GM19438 (cell line): ENCODE measurements around the gene FCN2.

ENCODE experiments used
- ATAC-seq: cut with Tn5 transposase; IDR thresholded peaks from one replicate; pipeline ENCODE4 v1.9.1; 2021; ENCODE audit warnings: low read depth; ENCODE audit not compliant: unreplicated experiment

Gene FCN2

GRCh38 chr9:134925011-134925511 lies 44.5 kb downstream of the FCN2 start:
- no peak for ATAC-seq

GRCh38 chr9:134928436-134929192 lies 48.0 kb downstream of the FCN2 start:
- ATAC-seq, result no peak

GRCh38 chr9:134929193-134930158 lies 48.9 kb downstream of the FCN2 start:
- ATAC-seq, result no peak

- ATAC-seq, result no peak
Observed at GRCh38 chr9:134930398-134930797, 49.8 kb downstream of the FCN2 start.

- no peak for ATAC-seq
Observed at GRCh38 chr9:134932171-134932570, 51.6 kb downstream of the FCN2 start.

- ATAC-seq, result no peak
Observed at GRCh38 chr9:134932606-134933005, 52.0 kb downstream of the FCN2 start.

- ATAC-seq, result no peak
Observed at GRCh38 chr9:134933076-134933659, 52.6 kb downstream of the FCN2 start.

- no peak for ATAC-seq
Observed at GRCh38 chr9:134935056-134935640, 54.5 kb downstream of the FCN2 start.

GRCh38 chr9:134935701-134936345 lies 55.2 kb downstream of the FCN2 start:
- ATAC-seq, result no peak

GRCh38 chr9:134936346-134937163 lies 55.9 kb downstream of the FCN2 start:
- no peak for ATAC-seq
